H1 (cell line): ENCODE measurements around the gene GSE1. TPM values are rescaled to one million over a fixed set of nuclear protein-coding genes. Genes with fewer than 3 reads are reported as not detected.

Source experiments
- CTCF ChIA-PET: fragments of 300-600 bp; sonication (Branson Sonifier 250); formaldehyde crosslinking; loops from one replicate; lab custom pipeline; 2021; ENCODE audit not compliant: partially characterized antibody; lab: Charles Lee
- POLR2A ChIA-PET: fragments of 300-600 bp; sonication (Branson Sonifier 250); formaldehyde crosslinking; loops from one replicate; lab custom pipeline; 2021; ENCODE audit warnings: inconsistent platforms; ENCODE audit not compliant: partially characterized antibody; lab: Charles Lee
- DNase-seq, 2 experiments: peaks; one replicate each; pipeline versions ENCODE4 v3.0.0 to v3.0.0-alpha.2; 2010 to 2022; ENCODE audit warnings: low spot score in 2 of 2, low read depth in 1 of 2, mixed read lengths in 1 of 2
- FAIRE-seq: peaks from 2 replicates; lab custom pipeline; 2011; peaks lifted over from hg19 to GRCh38; lab: Jason Lieb, UNC
- H2AFZ ChIP-seq: 2 replicates; pipeline ENCODE4 v1.8.1; 2012; ENCODE audit warnings: low read length, inconsistent platforms
- H2AK5ac ChIP-seq: 2 replicates; pipeline ENCODE4 v1.6.1; 2013; ENCODE audit warnings: low read depth, low read length
- H2BK120ac ChIP-seq: replicated peaks from 2 replicates; pipeline ENCODE3; 2013; ENCODE audit warnings: low read depth, low read length, inconsistent platforms
- H2BK12ac ChIP-seq: 2 replicates; pipeline ENCODE4 v1.6.1; 2013; ENCODE audit warnings: low read depth, low read length
- H2BK15ac ChIP-seq: 2 replicates; pipeline ENCODE4 v1.6.1; 2013; ENCODE audit warnings: low read length
- H2BK20ac ChIP-seq: 2 replicates; pipeline ENCODE4 v1.6.1; 2013; ENCODE audit warnings: low read length
- H2BK5ac ChIP-seq: 2 replicates; pipeline ENCODE4 v1.6.1; 2013; ENCODE audit warnings: low read depth, low read length
- H3K14ac ChIP-seq: 2 replicates; pipeline ENCODE4 v1.6.1; 2013; ENCODE audit warnings: inconsistent platforms; ENCODE audit not compliant: insufficient read length
- H3K18ac ChIP-seq: 2 replicates; pipeline ENCODE4 v1.6.1; 2013; ENCODE audit warnings: low read length; ENCODE audit errors: extremely low read depth
- H3K23ac ChIP-seq: 2 replicates; pipeline ENCODE4 v1.6.1; 2013; ENCODE audit warnings: inconsistent platforms; ENCODE audit not compliant: insufficient read length
- H3K23me2 ChIP-seq: 2 replicates; pipeline ENCODE4 v1.6.1; 2013; ENCODE audit warnings: low read depth, low read length
- H3K27ac ChIP-seq: 2 replicates; pipeline ENCODE4 v1.6.1; 2011; ENCODE audit warnings: low read depth, low read length, inconsistent platforms
- H3K27me3 ChIP-seq, 4 experiments: replicated peaks in 1 of 4; 1 replicate in 1 of 4; 2 replicates in 3 of 4; pipeline versions ENCODE4 v1.6.1 to v1.8.1; 2011 to 2013; ENCODE audit warnings: low read length in 3 of 4, mild to moderate bottlenecking in 3 of 4, inconsistent platforms in 2 of 4, mixed read lengths in 2 of 4, moderate library complexity in 1 of 4; ENCODE audit not compliant: control insufficient read depth in 3 of 4, insufficient read depth in 3 of 4; ENCODE audit errors: extremely low read depth in 1 of 4
- H3K36me3 ChIP-seq, 4 experiments: 2 replicates each; pipeline versions ENCODE4 v1.6.1 to v1.8.1; 2011 to 2013; ENCODE audit warnings: mild to moderate bottlenecking in 4 of 4, low read length in 3 of 4, moderate library complexity in 2 of 4, control low read depth in 1 of 4, inconsistent platforms in 1 of 4; ENCODE audit not compliant: insufficient read depth in 4 of 4, control insufficient read depth in 2 of 4
- H3K4ac ChIP-seq: replicated peaks from 2 replicates; pipeline ENCODE3; 2013; ENCODE audit warnings: low read length, low read depth, mixed read lengths, inconsistent platforms; ENCODE audit not compliant: insufficient read length
- H3K4me1 ChIP-seq, 4 experiments: replicated peaks in 1 of 4; 1 replicate in 1 of 4; 2 replicates in 3 of 4; pipeline versions ENCODE4 v1.6.1 to v1.8.1; 2011 to 2013; ENCODE audit warnings: low read length in 3 of 4, inconsistent platforms in 2 of 4, mixed read lengths in 1 of 4; ENCODE audit not compliant: insufficient read depth in 4 of 4, control insufficient read depth in 3 of 4
- H3K4me2 ChIP-seq, 2 experiments: 2 replicates each; pipeline versions ENCODE4 v1.6.1 to v1.8.1; 2011 to 2013; ENCODE audit warnings: low read depth in 2 of 2, low read length in 2 of 2, control low read depth in 1 of 2, inconsistent platforms in 1 of 2, mild to moderate bottlenecking in 1 of 2; ENCODE audit not compliant: insufficient read depth in 1 of 2
- H3K4me3 ChIP-seq, 4 experiments: fragments of 200-600, 300-600 bp in 1 of 4; sonication (generic), shearing (Covaris generic), sonication (Bioruptor Twin) in 1 of 4; 2 replicates each; pipeline versions ENCODE4 v1.5.1 to v1.8.1; 2011 to 2016; ENCODE audit warnings: low read length in 4 of 4, low read depth in 3 of 4, control low read depth in 2 of 4, inconsistent platforms in 2 of 4, mild to moderate bottlenecking in 2 of 4, mixed read lengths in 1 of 4, moderate library complexity in 1 of 4; ENCODE audit not compliant: insufficient read depth in 2 of 4; ENCODE audit errors: extremely low read depth in 1 of 4
- H3K56ac ChIP-seq: replicated peaks from 2 replicates; pipeline ENCODE3; 2013; ENCODE audit warnings: low read depth, mild to moderate bottlenecking, mixed read lengths, low read length, inconsistent platforms; ENCODE audit not compliant: insufficient read length
- H3K79me1 ChIP-seq: 2 replicates; pipeline ENCODE4 v1.6.1; 2013; ENCODE audit warnings: low read depth, low read length, control low read depth
- H3K79me2 ChIP-seq, 2 experiments: 2 replicates each; pipeline versions ENCODE4 v1.6.1 to v1.8.1; 2012 to 2013; ENCODE audit warnings: low read length in 2 of 2, mild to moderate bottlenecking in 2 of 2, inconsistent platforms in 1 of 2; ENCODE audit not compliant: insufficient read depth in 2 of 2, control insufficient read depth in 1 of 2
- H3K9ac ChIP-seq, 4 experiments: replicated peaks in 1 of 4; 1 replicate in 1 of 4; 2 replicates in 3 of 4; pipeline versions ENCODE4 v1.6.1 to v1.8.1; 2011 to 2013; ENCODE audit warnings: low read depth in 3 of 4, low read length in 3 of 4, control low read depth in 2 of 4, mild to moderate bottlenecking in 2 of 4, moderate library complexity in 2 of 4, inconsistent platforms in 1 of 4; ENCODE audit errors: extremely low read depth in 1 of 4
- H3K9me3 ChIP-seq, 2 experiments: 2 replicates each; pipeline versions ENCODE4 v1.6.1 to v1.8.1; 2012 to 2013; ENCODE audit warnings: mild to moderate bottlenecking in 2 of 2, moderate library complexity in 2 of 2, control low read depth in 1 of 2, inconsistent platforms in 1 of 2, low read depth in 1 of 2, low read length in 1 of 2, mixed read lengths in 1 of 2; ENCODE audit not compliant: insufficient read depth in 2 of 2
- H4K20me1 ChIP-seq, 2 experiments: replicated peaks in 1 of 2; 2 replicates each; pipeline versions ENCODE3 to v1.8.1; 2011 to 2013; ENCODE audit warnings: inconsistent platforms in 2 of 2, low read length in 2 of 2, mild to moderate bottlenecking in 1 of 2; ENCODE audit not compliant: insufficient read depth in 2 of 2, control insufficient read depth in 1 of 2
- H4K5ac ChIP-seq: 2 replicates; pipeline ENCODE4 v1.6.1; 2013; ENCODE audit warnings: low read length, low read depth, mixed read lengths, inconsistent platforms; ENCODE audit not compliant: insufficient read length
- H4K8ac ChIP-seq: 2 replicates; pipeline ENCODE4 v1.8.0; 2013; ENCODE audit warnings: mild to moderate bottlenecking, moderate library complexity, low read length, inconsistent platforms; ENCODE audit not compliant: insufficient read depth; ENCODE audit errors: extremely low read depth
- H4K91ac ChIP-seq: replicated peaks from 2 replicates; pipeline ENCODE3; 2013; ENCODE audit warnings: low read length, mixed read lengths, inconsistent platforms; ENCODE audit not compliant: insufficient read length
- BACH1 ChIP-seq: IDR thresholded peaks from 2 replicates; pipeline ENCODE4 v1.6.1; 2012; ENCODE audit warnings: low read length, improper control_type of control experiment
- CBX5 ChIP-seq: fragments of 300-800, 300-1000 bp; sonication (generic); IDR thresholded peaks from 2 replicates; pipeline ENCODE4 v1.7.1; 2016; ENCODE audit warnings: antibody characterized with exemption, low read length, low read depth
- CBX8 ChIP-seq: fragments of 300-800, 300-1000 bp; sonication (generic); IDR thresholded peaks from 2 replicates; pipeline ENCODE4 v1.7.1; 2016; ENCODE audit warnings: low read depth, low read length, borderline replicate concordance
- EP300 ChIP-seq, 2 experiments: IDR thresholded peaks; 1 replicate in 1 of 2; 2 replicates in 1 of 2; pipeline ENCODE4 v1.6.1; 2011 to 2012; ENCODE audit warnings: low read depth in 2 of 2, low read length in 2 of 2, mild to moderate bottlenecking in 2 of 2, borderline replicate concordance in 1 of 2, inconsistent platforms in 1 of 2, moderate library complexity in 1 of 2
- HDAC6 ChIP-seq: IDR thresholded peaks from one replicate; pipeline ENCODE4 v1.7.1; 2012; ENCODE audit warnings: low read depth, mild to moderate bottlenecking, inconsistent platforms, low read length, moderate library complexity
- JUN ChIP-seq: IDR thresholded peaks from 2 replicates; pipeline ENCODE4 v1.6.1; 2011; ENCODE audit warnings: low read depth, mild to moderate bottlenecking, improper control_type of control experiment, low read length
- MAFK ChIP-seq: IDR thresholded peaks from 2 replicates; pipeline ENCODE4 v1.6.1; 2012; ENCODE audit warnings: low read depth, mild to moderate bottlenecking, improper control_type of control experiment, low read length
- RAD21 ChIP-seq, 2 experiments: IDR thresholded peaks in 1 of 2; conservative IDR thresholded peaks in 1 of 2; 2 replicates each; pipeline ENCODE4 v1.6.1; 2011; ENCODE audit warnings: low read depth in 2 of 2, low read length in 2 of 2, improper control_type of control experiment in 1 of 2, inconsistent platforms in 1 of 2, mild to moderate bottlenecking in 1 of 2, moderate library complexity in 1 of 2
- RFX5 ChIP-seq: IDR thresholded peaks from 2 replicates; pipeline ENCODE4 v1.6.1; 2011; ENCODE audit warnings: low read depth, low read length, improper control_type of control experiment, borderline replicate concordance
- RXRA ChIP-seq: IDR thresholded peaks from 2 replicates; pipeline ENCODE4 v1.6.1; 2011; ENCODE audit warnings: low read depth, mild to moderate bottlenecking, low read length, moderate library complexity; ENCODE audit not compliant: insufficient read depth
- WGBS, 2 experiments: shearing (Covaris generic) in 1 of 2; methylation state at CpG; one replicate each; pipeline versions ENCODE4 v1.1.6 to v1.1.7; 2013 to 2015; ENCODE audit warnings: low lambda C conversion rate in 2 of 2, mixed read lengths in 2 of 2, inconsistent platforms in 1 of 2, low coverage in 1 of 2, missing lambda C conversion rate in 1 of 2; ENCODE audit not compliant: insufficient replicate concordance in 2 of 2, insufficient coverage in 1 of 2, insufficient read length in 1 of 2; ENCODE audit errors: extremely low coverage in 1 of 2, missing lambda C conversion rate in 1 of 2; 5-methylcytosine and 5-hydroxymethylcytosine counted together
- polyA plus RNA-seq, 7 experiments: library from polyadenylated mRNA; depleted of rRNA in 3 of 7; stranded (reverse) in 5 of 7; unstranded in 2 of 7; fragments of >200 nt in 5 of 7; fragments of 200-250 nt in 2 of 7; gene quantifications; 1 replicate in 5 of 7; 2 replicates in 1 of 7; 4 replicates in 1 of 7; pipeline versions ENCODE4 v1.2.1 to v1.2.3, GENCODE V29; 2011 to 2013; ENCODE audit warnings: missing spikeins in 2 of 7, mixed read lengths in 2 of 7
- total RNA-seq: library from RNA; stranded (reverse); fragmentation: NEBNext Ultra II Directional; extraction: Animal tissue kit (Norgen Biotek cat#: 25700); gene quantifications from 2 replicates; pipeline ENCODE4 v1.2.1, GENCODE V29; 2021

Gene GSE1
- total and polyA plus RNA-seq, 2 of the 8 experiments (the other 6 are each of a cell fraction or from before 2014, with no cell fraction given) = 26.0 to 65.6 TPM

DNA sequence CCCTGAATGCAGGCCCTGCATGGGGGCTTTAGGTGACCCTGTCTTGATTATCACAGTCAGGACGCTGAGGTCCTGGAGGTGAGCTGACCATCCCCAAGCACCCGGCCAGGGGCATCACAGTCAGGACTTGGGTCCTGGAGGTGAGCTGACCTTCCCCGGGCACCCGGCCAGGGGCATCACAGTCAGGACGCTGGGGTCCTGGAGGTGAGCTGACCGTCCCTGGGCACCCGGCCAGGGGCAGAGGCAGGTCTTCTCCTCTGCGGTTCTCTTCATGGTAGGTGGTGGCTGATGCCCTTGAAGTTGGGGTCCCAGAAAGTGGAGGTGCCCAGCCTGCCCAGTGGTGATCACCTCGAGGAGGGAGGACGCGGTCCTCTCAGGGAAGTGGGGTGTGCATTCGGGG lies 36.2 kb upstream of the GSE1 start:
- Histone ChIP-seq H3K36me3 (peaks cover 0 to 1% (median 0%) of the 10 kb centered on the region in 4 experiments; a peak in 2 of 8 replicates), H3K79me1 (peaks cover 19% of the 10 kb centered on the region), H4K8ac (no peak overlapping the region; the same call in 1 of the 2 replicates), H2BK12ac (0 out of 2 replicates have a peak overlapping the region, but pooled peaks have one; percentile 50), H2BK120ac (peak overlapping the region; percentile 31), H4K91ac (no peak overlapping the region), H2AK5ac (peak overlapping the region; percentile 68; the same call in 1 of the 2 replicates), H3K23me2 (peaks cover 5% of the 10 kb centered on the region; the same call in 1 of the 2 replicates), H3K18ac (no peak overlapping the region; the same call in 1 of the 2 replicates), H3K79me2 (peaks cover 0 to 50% of the 10 kb centered on the region in 2 experiments; a peak in 3 of 4 replicates), H3K23ac (no peak overlapping the region), H3K27me3 (peaks cover 0 to 20% (median 14%) of the 10 kb centered on the region in 4 experiments; a peak in 4 of 7 replicates), H3K27ac (no peak overlapping the region), H2BK5ac (no peak overlapping the region), H3K56ac (no peak overlapping the region), H3K4me2 (no peak overlapping the region), H2AFZ (no peak overlapping the region), H3K4me3 (no peak overlapping the region), H3K4me1 (peaks cover 19 to 69% (median 49%) of the 10 kb centered on the region in 4 experiments), H2BK15ac (peak overlapping the region; percentile 81; the same call in 1 of the 2 replicates), H4K5ac (no peak overlapping the region), H3K4ac (no peak overlapping the region), H2BK20ac (peak overlapping the region; percentile 67; the same call in 1 of the 2 replicates), H3K9ac (no peak overlapping the region), H3K9me3 (no peaks in the 10 kb centered on the region), H3K14ac (no peak overlapping the region), H4K20me1 (peaks cover 6 to 8% of the 10 kb centered on the region in 2 experiments)
- ChIA-PET CTCF (interaction anchor here (1.0 to 15.6 kb wide), 8 partner anchors 10 to 303 kb away, joined by 3 to 173 read pairs (median 16); no protein-coding TSS in a partner anchor), POLR2A (interaction anchor here (1.2 to 4.7 kb wide), 3 partner anchors 9 to 22 kb away, joined by 3 to 27 read pairs (median 8); no protein-coding TSS in a partner anchor)
- no peak for TF ChIP-seq EP300 (IDR thresholded peaks at IDR 0.05; ENCODE audit: borderline replicate concordance in 1 of 2, low read depth in 2 of 2, low read length in 2 of 2)
- TF ChIP-seq RAD21 (IDR thresholded peaks at IDR 0.05 in 1 of 2, conservative IDR thresholded peaks at IDR 0.05 in 1 of 2; ENCODE audit: low read depth in 2 of 2, low read length in 2 of 2) = no peak
- no peak for TF ChIP-seq CBX5
- no peak for TF ChIP-seq BACH1
- no peak for TF ChIP-seq CBX8
- no peak for TF ChIP-seq HDAC6
- TF ChIP-seq RXRA = no peak
- no peak for TF ChIP-seq RFX5
- no peak for TF ChIP-seq JUN
- no peak for TF ChIP-seq MAFK
- FAIRE-seq (no peak), DNase-seq (no peak)
- WGBS, 2 experiments = 91% methylated on average over 6 of the region's 12 CpGs; no CpG with 5 or more reads in 1 of the 2 experiments
